ENCODE results near the gene NCAPG2. TPM values are rescaled to one million over a fixed set of nuclear protein-coding genes. Genes with fewer than 3 reads are reported as not detected.

The NCAPG2 gene
- total and polyA plus RNA-seq, 10 of the 15 experiments (the other 5 are each of a cell fraction or from before 2014, with no cell fraction given) = 11.2 to 78.2 (median 49.2) TPM

DNA sequence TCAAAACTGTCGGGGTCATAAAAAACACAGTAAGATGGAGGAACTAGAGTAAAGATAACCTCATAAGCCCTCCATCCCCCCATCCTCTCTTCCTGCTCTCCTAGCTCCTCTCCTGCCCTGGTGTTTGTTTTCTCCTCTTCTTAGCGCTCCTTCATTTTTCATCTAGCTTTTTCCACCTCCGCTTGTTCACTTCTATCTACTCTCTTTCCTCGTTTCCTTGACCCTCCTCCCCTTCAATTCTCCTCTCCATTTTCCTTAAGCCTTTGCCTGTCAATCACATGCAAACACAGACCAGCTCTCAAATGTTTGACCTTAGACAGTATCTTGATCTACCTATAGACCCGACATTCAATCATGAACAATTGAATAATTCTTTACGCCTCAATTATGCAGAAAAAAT is 10.0 kb downstream of the NCAPG2 start:
- CTCF ChIA-PET = interaction anchor here (7.0 kb wide), 1 partner anchor 283 kb away, joined by 78 read pairs; no protein-coding TSS in a partner anchor
- FAIRE-seq (no peak), ATAC-seq (no peak), DNase-seq (ENCODE audit: low read depth, low spot score) (no peak)
- WGBS (ENCODE audit: insufficient coverage, insufficient replicate concordance, low lambda C conversion rate, missing lambda C conversion rate) = 84% methylated on average over 6 of the region's 6 CpGs
- SMC1A ChIA-PET (ENCODE audit: uncharacterized antibody, unreplicated experiment) = interaction anchor here (2.0 to 8.2 kb wide), 2 partner anchors 38 to 283 kb away, joined by 5 to 62 read pairs; no protein-coding TSS in a partner anchor
- no peak overlapping the region for H3K4me2 ChIP-seq (ENCODE audit: control insufficient read depth, insufficient read depth)
- no peak overlapping the region for H3K4me3 ChIP-seq
- TF ChIP-seq MXI1 (IDR thresholded peaks at IDR 0.05; ENCODE audit: low read depth, low read length) = no peak
- TF ChIP-seq, protein P1, sequence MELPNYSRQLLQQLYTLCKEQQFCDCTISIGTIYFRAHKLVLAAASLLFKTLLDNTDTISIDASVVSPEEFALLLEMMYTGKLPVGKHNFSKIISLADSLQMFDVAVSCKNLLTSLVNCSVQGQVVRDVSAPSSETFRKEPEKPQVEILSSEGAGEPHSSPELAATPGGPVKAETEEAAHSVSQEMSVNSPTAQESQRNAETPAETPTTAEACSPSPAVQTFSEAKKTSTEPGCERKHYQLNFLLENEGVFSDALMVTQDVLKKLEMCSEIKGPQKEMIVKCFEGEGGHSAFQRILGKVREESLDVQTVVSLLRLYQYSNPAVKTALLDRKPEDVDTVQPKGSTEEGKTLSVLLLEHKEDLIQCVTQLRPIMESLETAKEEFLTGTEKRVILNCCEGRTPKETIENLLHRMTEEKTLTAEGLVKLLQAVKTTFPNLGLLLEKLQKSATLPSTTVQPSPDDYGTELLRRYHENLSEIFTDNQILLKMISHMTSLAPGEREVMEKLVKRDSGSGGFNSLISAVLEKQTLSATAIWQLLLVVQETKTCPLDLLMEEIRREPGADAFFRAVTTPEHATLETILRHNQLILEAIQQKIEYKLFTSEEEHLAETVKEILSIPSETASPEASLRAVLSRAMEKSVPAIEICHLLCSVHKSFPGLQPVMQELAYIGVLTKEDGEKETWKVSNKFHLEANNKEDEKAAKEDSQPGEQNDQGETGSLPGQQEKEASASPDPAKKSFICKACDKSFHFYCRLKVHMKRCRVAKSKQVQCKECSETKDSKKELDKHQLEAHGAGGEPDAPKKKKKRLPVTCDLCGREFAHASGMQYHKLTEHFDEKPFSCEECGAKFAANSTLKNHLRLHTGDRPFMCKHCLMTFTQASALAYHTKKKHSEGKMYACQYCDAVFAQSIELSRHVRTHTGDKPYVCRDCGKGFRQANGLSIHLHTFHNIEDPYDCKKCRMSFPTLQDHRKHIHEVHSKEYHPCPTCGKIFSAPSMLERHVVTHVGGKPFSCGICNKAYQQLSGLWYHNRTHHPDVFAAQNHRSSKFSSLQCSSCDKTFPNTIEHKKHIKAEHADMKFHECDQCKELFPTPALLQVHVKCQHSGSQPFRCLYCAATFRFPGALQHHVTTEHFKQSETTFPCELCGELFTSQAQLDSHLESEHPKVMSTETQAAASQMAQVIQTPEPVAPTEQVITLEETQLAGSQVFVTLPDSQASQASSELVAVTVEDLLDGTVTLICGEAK (IDR thresholded peaks at IDR 0.05; ENCODE audit: borderline replicate concordance) = no peak
- no peak for TF ChIP-seq NR2F1 (conservative IDR thresholded peaks at IDR 0.05)
- TF ChIP-seq, protein P2, sequence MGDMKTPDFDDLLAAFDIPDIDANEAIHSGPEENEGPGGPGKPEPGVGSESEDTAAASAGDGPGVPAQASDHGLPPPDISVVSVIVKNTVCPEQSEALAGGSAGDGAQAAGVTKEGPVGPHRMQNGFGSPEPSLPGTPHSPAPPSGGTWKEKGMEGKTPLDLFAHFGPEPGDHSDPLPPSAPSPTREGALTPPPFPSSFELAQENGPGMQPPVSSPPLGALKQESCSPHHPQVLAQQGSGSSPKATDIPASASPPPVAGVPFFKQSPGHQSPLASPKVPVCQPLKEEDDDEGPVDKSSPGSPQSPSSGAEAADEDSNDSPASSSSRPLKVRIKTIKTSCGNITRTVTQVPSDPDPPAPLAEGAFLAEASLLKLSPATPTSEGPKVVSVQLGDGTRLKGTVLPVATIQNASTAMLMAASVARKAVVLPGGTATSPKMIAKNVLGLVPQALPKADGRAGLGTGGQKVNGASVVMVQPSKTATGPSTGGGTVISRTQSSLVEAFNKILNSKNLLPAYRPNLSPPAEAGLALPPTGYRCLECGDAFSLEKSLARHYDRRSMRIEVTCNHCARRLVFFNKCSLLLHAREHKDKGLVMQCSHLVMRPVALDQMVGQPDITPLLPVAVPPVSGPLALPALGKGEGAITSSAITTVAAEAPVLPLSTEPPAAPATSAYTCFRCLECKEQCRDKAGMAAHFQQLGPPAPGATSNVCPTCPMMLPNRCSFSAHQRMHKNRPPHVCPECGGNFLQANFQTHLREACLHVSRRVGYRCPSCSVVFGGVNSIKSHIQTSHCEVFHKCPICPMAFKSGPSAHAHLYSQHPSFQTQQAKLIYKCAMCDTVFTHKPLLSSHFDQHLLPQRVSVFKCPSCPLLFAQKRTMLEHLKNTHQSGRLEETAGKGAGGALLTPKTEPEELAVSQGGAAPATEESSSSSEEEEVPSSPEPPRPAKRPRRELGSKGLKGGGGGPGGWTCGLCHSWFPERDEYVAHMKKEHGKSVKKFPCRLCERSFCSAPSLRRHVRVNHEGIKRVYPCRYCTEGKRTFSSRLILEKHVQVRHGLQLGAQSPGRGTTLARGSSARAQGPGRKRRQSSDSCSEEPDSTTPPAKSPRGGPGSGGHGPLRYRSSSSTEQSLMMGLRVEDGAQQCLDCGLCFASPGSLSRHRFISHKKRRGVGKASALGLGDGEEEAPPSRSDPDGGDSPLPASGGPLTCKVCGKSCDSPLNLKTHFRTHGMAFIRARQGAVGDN (IDR thresholded peaks at IDR 0.05) = no peak
- no peak for TF ChIP-seq ESRRA (IDR thresholded peaks at IDR 0.05; ENCODE audit: low read length)
- TF ChIP-seq, protein P3, sequence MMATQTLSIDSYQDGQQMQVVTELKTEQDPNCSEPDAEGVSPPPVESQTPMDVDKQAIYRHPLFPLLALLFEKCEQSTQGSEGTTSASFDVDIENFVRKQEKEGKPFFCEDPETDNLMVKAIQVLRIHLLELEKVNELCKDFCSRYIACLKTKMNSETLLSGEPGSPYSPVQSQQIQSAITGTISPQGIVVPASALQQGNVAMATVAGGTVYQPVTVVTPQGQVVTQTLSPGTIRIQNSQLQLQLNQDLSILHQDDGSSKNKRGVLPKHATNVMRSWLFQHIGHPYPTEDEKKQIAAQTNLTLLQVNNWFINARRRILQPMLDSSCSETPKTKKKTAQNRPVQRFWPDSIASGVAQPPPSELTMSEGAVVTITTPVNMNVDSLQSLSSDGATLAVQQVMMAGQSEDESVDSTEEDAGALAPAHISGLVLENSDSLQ (IDR thresholded peaks at IDR 0.05) = peak; percentile 51; the same call in 1 of the 2 replicates
- intact Hi-C loops (cut with micrococcal nuclease; ENCODE audit: unreplicated experiment) (no loop called here), in situ Hi-C loops (cut with MboI) (loop anchor here (5.0 kb wide), 1 partner anchor 283 kb away; no protein-coding TSS in a partner anchor)
- RAD21 ChIA-PET (ENCODE audit: unreplicated experiment) = interaction anchor here (5.6 kb wide), 1 partner anchor 283 kb away, joined by 59 read pairs; no protein-coding TSS in a partner anchor
- POLR2A ChIA-PET = no interaction called here
- H3K27me3 ChIP-seq (replicated peaks in 1 of 2; ENCODE audit: control insufficient read depth in 2 of 2, insufficient read depth in 2 of 2, low read length in 1 of 2) = no peaks in the 10 kb centered on the region
- H3K9ac ChIP-seq (ENCODE audit: control insufficient read depth, insufficient read depth, low read length) = no peak overlapping the region
- H3K79me2 ChIP-seq (ENCODE audit: control insufficient read depth, insufficient read depth, low read length) = peaks cover 15% of the 10 kb centered on the region
- no peaks in the 10 kb centered on the region for H4K20me1 ChIP-seq (ENCODE audit: control insufficient read depth, insufficient read depth)
- no peaks in the 10 kb centered on the region; the same call in 2 of the 3 replicates for H3K9me3 ChIP-seq (replicated peaks; ENCODE audit: control insufficient read depth, insufficient read depth, low read length)
- no peak overlapping the region for H3K27ac ChIP-seq (ENCODE audit: control insufficient read depth, insufficient read depth)
- peaks cover 11 to 14% of the 10 kb centered on the region in 2 experiments; a peak in 3 of 4 replicates for H3K36me3 ChIP-seq (ENCODE audit: control insufficient read depth in 2 of 2, insufficient read depth in 2 of 2, low read length in 1 of 2)
- BruUV-seq (replicated peaks) = TSS peak; percentile 4
- H2AFZ ChIP-seq (ENCODE audit: control insufficient read depth, low read depth, low read length) = no peak overlapping the region
- no peaks in the 10 kb centered on the region for H3K4me1 ChIP-seq (ENCODE audit: control insufficient read depth, insufficient read depth, low read length)
